Measurements from ENCODE around the gene ADCYAP1R1.

Gene ADCYAP1R1

GRCh38 chr7:31051598-31052486 is at the start of gene ADCYAP1R1:
Gene ADCYAP1R1 (plus strand): TSS chr7:31052308. CDS start chr7:31063265, 10,957 bp downstream.
- no peak for DNase-seq

- DNase-seq: no peak
These were observed 49.0 kb upstream of the ADCYAP1R1 start for GRCh38 chr7:31003097-31003496.

- DNase-seq: no peak
These were observed 48.4 kb upstream of the ADCYAP1R1 start for GRCh38 chr7:31003721-31004120.

GRCh38 chr7:31004393-31004792 is 47.7 kb upstream of the ADCYAP1R1 start:
- DNase-seq: no peak

- DNase-seq: no peak
These were observed 45.3 kb upstream of the ADCYAP1R1 start for GRCh38 chr7:31006857-31007256.

GRCh38 chr7:31007634-31008033 is 44.5 kb upstream of the ADCYAP1R1 start:
- DNase-seq: no peak

GRCh38 chr7:31014826-31015225 is 37.3 kb upstream of the ADCYAP1R1 start:
- DNase-seq: no peak

- no peak for DNase-seq
These were observed 35.0 kb upstream of the ADCYAP1R1 start for GRCh38 chr7:31017032-31017675.

GRCh38 chr7:31017721-31018120 is 34.4 kb upstream of the ADCYAP1R1 start:
- DNase-seq: no peak

- no peak for DNase-seq
These were observed 32.6 kb upstream of the ADCYAP1R1 start for GRCh38 chr7:31019509-31019908.

- DNase-seq: no peak
These were observed 31.9 kb upstream of the ADCYAP1R1 start for GRCh38 chr7:31020161-31020560.

GRCh38 chr7:31020652-31021051 is 31.5 kb upstream of the ADCYAP1R1 start:
- DNase-seq: no peak

- DNase-seq: no peak
These were observed 30.0 kb upstream of the ADCYAP1R1 start for GRCh38 chr7:31022117-31022516.

GRCh38 chr7:31022726-31023125 is 29.4 kb upstream of the ADCYAP1R1 start:
- no peak for DNase-seq

- no peak for DNase-seq
These were observed 28.2 kb upstream of the ADCYAP1R1 start for GRCh38 chr7:31023877-31024276.

GRCh38 chr7:31027161-31027965 is 24.7 kb upstream of the ADCYAP1R1 start:
- no peak for DNase-seq

GRCh38 chr7:31028006-31028405 is 24.1 kb upstream of the ADCYAP1R1 start:
- DNase-seq: no peak

- DNase-seq: no peak
These were observed 23.6 kb upstream of the ADCYAP1R1 start for GRCh38 chr7:31028417-31028992.

- DNase-seq: no peak
These were observed 22.7 kb upstream of the ADCYAP1R1 start for GRCh38 chr7:31029251-31030042.

GRCh38 chr7:31033674-31034300 is 18.3 kb upstream of the ADCYAP1R1 start:
- no peak for DNase-seq

GRCh38 chr7:31036924-31037323 is 15.2 kb upstream of the ADCYAP1R1 start:
- no peak for DNase-seq

- DNase-seq: no peak
These were observed 9.0 kb upstream of the ADCYAP1R1 start for GRCh38 chr7:31043051-31043471.

Data from activated CD4-positive, alpha-beta T cell treated with anti-CD3 and anti-CD28 coated beads for 1 hour (primary cell).